ENCODE data around the gene REV3L. TPM values are rescaled to one million over a fixed set of nuclear protein-coding genes. Genes with fewer than 3 reads are reported as not detected.

REV3L gene
- total and polyA plus RNA-seq, 8 donors: 29.3 to 68.6 (median 57.4) TPM

- no peak overlapping the region for H3K4me3 ChIP-seq
- no peak overlapping the region for H3K27ac ChIP-seq
- peaks cover 0 to 12% of the 10 kb centered on the region in 2 donors for H3K4me1 ChIP-seq
- H3K36me3 ChIP-seq: no peaks in the 10 kb centered on the region
- TF ChIP-seq CTCF (IDR thresholded peaks at IDR 0.05): no peak
- DNase-seq (no peak), ATAC-seq (no peak)
- H3K27me3 ChIP-seq: no peaks in the 10 kb centered on the region
- H3K9me3 ChIP-seq: no peaks in the 10 kb centered on the region
- intact Hi-C loops (cut with DNase I): no loop called here
These were observed 47.2 kb upstream of the REV3L start for GRCh38 chr6:111530218-111530617.

- ATAC-seq (no peak), DNase-seq (no peak)
- intact Hi-C loops (cut with DNase I): no loop called here
- Histone ChIP-seq H3K27ac (no peak overlapping the region), H3K4me1 (peaks cover 0 to 12% of the 10 kb centered on the region in 2 donors), H3K27me3 (no peaks in the 10 kb centered on the region), H3K4me3 (no peak overlapping the region), H3K9me3 (no peaks in the 10 kb centered on the region), H3K36me3 (no peaks in the 10 kb centered on the region)
- TF ChIP-seq CTCF (IDR thresholded peaks at IDR 0.05): no peak
These were observed 44.3 kb upstream of the REV3L start for GRCh38 chr6:111527367-111527766.

GRCh38 chr6:111524735-111525134 is 41.7 kb upstream of the REV3L start:
- intact Hi-C loops (cut with DNase I): no loop called here

GRCh38 chr6:111524252-111524651 is 41.2 kb upstream of the REV3L start:
- Histone ChIP-seq H3K27ac (no peak overlapping the region), H3K4me3 (no peak overlapping the region), H3K27me3 (no peaks in the 10 kb centered on the region), H3K36me3 (no peaks in the 10 kb centered on the region), H3K4me1 (peaks cover 0 to 12% of the 10 kb centered on the region in 2 donors), H3K9me3 (no peaks in the 10 kb centered on the region)
- no peak for ATAC-seq
- intact Hi-C loops (cut with DNase I): no loop called here
- TF ChIP-seq CTCF (IDR thresholded peaks at IDR 0.05): no peak
- no peak for DNase-seq

More at GRCh38 chr6:111524735-111525134, 41.7 kb upstream of the REV3L start:
- ATAC-seq (no peak), DNase-seq (no peak)
- no peak overlapping the region for H3K4me3 ChIP-seq
- peaks cover 0 to 12% of the 10 kb centered on the region in 2 donors for H3K4me1 ChIP-seq
- H3K9me3 ChIP-seq: no peaks in the 10 kb centered on the region
- no peaks in the 10 kb centered on the region for H3K36me3 ChIP-seq
- H3K27me3 ChIP-seq: no peaks in the 10 kb centered on the region
- H3K27ac ChIP-seq: no peak overlapping the region
- no peak for TF ChIP-seq CTCF (IDR thresholded peaks at IDR 0.05)

- intact Hi-C loops (cut with DNase I): no loop called here
- Histone ChIP-seq H3K4me1 (peaks cover 0 to 12% of the 10 kb centered on the region in 2 donors), H3K27me3 (no peaks in the 10 kb centered on the region), H3K4me3 (no peak overlapping the region), H3K27ac (no peak overlapping the region), H3K9me3 (no peaks in the 10 kb centered on the region), H3K36me3 (no peaks in the 10 kb centered on the region)
- DNase-seq (no peak), ATAC-seq (no peak)
- TF ChIP-seq CTCF (IDR thresholded peaks at IDR 0.05): no peak
These were observed 40.6 kb upstream of the REV3L start for GRCh38 chr6:111523484-111524167.

All from left lung (tissue), 10 donors.